Neural cell (in vitro differentiated cells): ENCODE data around the gene ZBTB21. TPM values are rescaled to one million over a fixed set of nuclear protein-coding genes. Genes with fewer than 3 reads are reported as not detected.

ENCODE experiments used
- H2AFZ ChIP-seq: fragments of 200-600, 300-800 bp; sonication (generic), shearing (Covaris generic); 2 replicates; pipeline ENCODE4 v1.6.0; 2014; ENCODE audit warnings: low read depth, mild to moderate bottlenecking, antibody characterized with exemption, low read length, moderate library complexity
- H3F3A ChIP-seq: fragments of 200-600 bp; shearing (Covaris generic); 2 replicates; pipeline ENCODE4 v1.6.1; 2016; ENCODE audit warnings: mild to moderate bottlenecking, moderate library complexity, mixed read lengths, antibody characterized with exemption, low read length; ENCODE audit not compliant: insufficient read depth, poor library complexity, severe bottlenecking
- H3K27ac ChIP-seq: fragments of 200-600, 300-800 bp; sonication (generic), shearing (Covaris generic); 2 replicates; pipeline ENCODE4 v1.5.1; 2014; ENCODE audit warnings: mild to moderate bottlenecking, low read length, moderate library complexity
- H3K27me3 ChIP-seq: fragments of 300-800, 200-600 bp; sonication (generic), shearing (Covaris generic); 2 replicates; pipeline ENCODE4 v1.6.0; 2014; ENCODE audit warnings: mild to moderate bottlenecking, low read depth, low read length, moderate library complexity; ENCODE audit not compliant: insufficient read depth
- H3K36me3 ChIP-seq: fragments of 300-800, 200-600 bp; sonication (generic), shearing (Covaris generic); 2 replicates; pipeline ENCODE4 v1.5.1; 2014; ENCODE audit warnings: mild to moderate bottlenecking, antibody characterized with exemption, low read length, moderate library complexity; ENCODE audit not compliant: insufficient read depth
- H3K4me2 ChIP-seq: fragments of 300-800, 200-600 bp; sonication (generic), shearing (Covaris generic); 2 replicates; pipeline ENCODE4 v1.6.0; 2014; ENCODE audit warnings: mild to moderate bottlenecking, low read length
- H3K4me3 ChIP-seq: fragments of 300-800, 200-600 bp; sonication (generic), shearing (Covaris generic); 2 replicates; pipeline ENCODE4 v1.5.1; 2014; ENCODE audit warnings: mild to moderate bottlenecking, low read length, moderate library complexity
- H3K79me2 ChIP-seq: fragments of 200-600 bp; shearing (Covaris generic); replicated peaks from 2 replicates; pipeline ENCODE4 v1.6.0; 2014; ENCODE audit warnings: mild to moderate bottlenecking, low read length, moderate library complexity; ENCODE audit not compliant: insufficient read depth
- H3K9ac ChIP-seq: fragments of 300-800, 200-600 bp; sonication (generic), shearing (Covaris generic); 2 replicates; pipeline ENCODE4 v1.6.1; 2016; ENCODE audit warnings: mild to moderate bottlenecking, low read length, mixed read lengths
- H3K9me2 ChIP-seq: fragments of 200-600 bp; shearing (Covaris generic); 2 replicates; pipeline ENCODE4 v1.6.1; 2016; ENCODE audit warnings: mild to moderate bottlenecking, low read length, mixed read lengths; ENCODE audit not compliant: insufficient read depth
- H3K9me3 ChIP-seq: fragments of 200-600, 300-800 bp; sonication (generic), shearing (Covaris generic); 2 replicates; pipeline ENCODE4 v1.6.1; 2016; ENCODE audit warnings: mild to moderate bottlenecking, mixed run types, low read length, moderate library complexity, mixed read lengths
- H4K20me1 ChIP-seq: fragments of 200-600 bp; shearing (Covaris generic); 2 replicates; pipeline ENCODE4 v1.6.1; 2016; ENCODE audit warnings: mild to moderate bottlenecking, mixed run types; ENCODE audit not compliant: insufficient read depth
- CTCF ChIP-seq: fragments of 450-650 bp; IDR thresholded peaks from 2 replicates; pipeline ENCODE4 v1.5.1; 2014; ENCODE audit warnings: antibody characterized with exemption, mild to moderate bottlenecking, moderate library complexity; ENCODE audit not compliant: poor library complexity, severe bottlenecking
- EP300 ChIP-seq: fragments of 450-650 bp; conservative IDR thresholded peaks from 2 replicates; pipeline ENCODE4 v1.6.1; 2014; ENCODE audit warnings: antibody characterized with exemption, mild to moderate bottlenecking, moderate library complexity; ENCODE audit not compliant: poor library complexity, severe bottlenecking
- EZH2 ChIP-seq: fragments of 200-600, 300-800 bp; shearing (Covaris generic), sonication (generic); IDR thresholded peaks from 2 replicates; pipeline ENCODE4 v1.6.1; 2014; ENCODE audit warnings: antibody characterized with exemption, low read length, borderline replicate concordance, mild to moderate bottlenecking; ENCODE audit not compliant: insufficient read depth, poor library complexity, severe bottlenecking
- MXI1 ChIP-seq: fragments of 450-650 bp; conservative IDR thresholded peaks from 2 replicates; pipeline ENCODE4 v1.6.1; 2014; ENCODE audit warnings: antibody characterized with exemption, mild to moderate bottlenecking; ENCODE audit not compliant: poor library complexity, severe bottlenecking
- POLR2AphosphoS5 ChIP-seq: IDR thresholded peaks from 2 replicates; pipeline ENCODE4 v1.6.1; 2012
- RAD21 ChIP-seq: fragments of 450-650 bp; conservative IDR thresholded peaks from 2 replicates; pipeline ENCODE4 v1.6.1; 2014; ENCODE audit warnings: antibody characterized with exemption, mild to moderate bottlenecking, moderate library complexity
- REST ChIP-seq: IDR thresholded peaks from 2 replicates; pipeline ENCODE4 v1.6.1; 2012; ENCODE audit warnings: borderline replicate concordance
- SMC3 ChIP-seq: fragments of 450-650 bp; conservative IDR thresholded peaks from 2 replicates; pipeline ENCODE4 v1.6.1; 2014; ENCODE audit warnings: antibody characterized with exemption, mild to moderate bottlenecking, moderate library complexity; ENCODE audit not compliant: poor library complexity
- TAF1 ChIP-seq: IDR thresholded peaks from 2 replicates; pipeline ENCODE4 v1.6.1; 2012; ENCODE audit warnings: low read depth
- polyA plus RNA-seq: library from polyadenylated mRNA; depleted of rRNA; stranded (reverse); fragments of >200 nt; gene quantifications from 2 replicates; pipeline ENCODE4 v1.2.3, GENCODE V29; 2014

ZBTB21 gene
- polyA plus RNA-seq, 1 donor from 2014 or later, result 8.0 TPM

DNA sequence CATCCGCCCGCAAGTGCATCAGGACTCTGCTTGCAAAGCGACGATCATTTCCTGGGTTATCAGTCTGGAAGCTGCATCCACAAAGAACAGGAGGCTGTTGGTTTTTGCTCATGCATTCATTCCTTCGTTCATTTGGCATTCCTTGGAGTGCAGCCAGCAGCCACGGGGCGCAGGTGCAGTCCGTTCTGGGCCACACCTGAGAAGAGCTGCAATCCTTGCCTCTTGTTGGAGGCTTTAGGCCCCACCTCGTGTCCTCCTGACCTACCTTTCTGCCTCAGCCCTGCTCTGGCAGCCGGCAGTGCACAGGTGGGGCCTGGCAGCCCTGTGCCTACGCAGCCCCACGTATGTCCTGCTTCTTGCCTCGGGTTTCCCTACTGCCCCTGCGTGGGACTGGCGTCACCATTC is 36.7 kb downstream of the ZBTB21 start:
- Histone ChIP-seq H3K27me3 (no peaks in the 10 kb centered on the region), H3K4me2 (no peak overlapping the region), H3K9ac (no peak overlapping the region), H3K36me3 (no peaks in the 10 kb centered on the region), H3K9me3 (peaks cover 3% of the 10 kb centered on the region), H4K20me1 (no peaks in the 10 kb centered on the region), H3K79me2 (no peaks in the 10 kb centered on the region), H3F3A (no peaks in the 10 kb centered on the region), H3K27ac (no peak overlapping the region), H3K4me3 (no peak overlapping the region), H2AFZ (no peak overlapping the region), H3K9me2 (no peaks in the 10 kb centered on the region)
- no peak for TF ChIP-seq MXI1
- no peak for TF ChIP-seq RAD21
- no peak for TF ChIP-seq TAF1
- TF ChIP-seq EP300, result no peak
- no peak for TF ChIP-seq CTCF
- no peak for TF ChIP-seq SMC3
- TF ChIP-seq EZH2, result no peak
- no peak for TF ChIP-seq REST
- no peak for TF ChIP-seq POLR2AphosphoS5

- Histone ChIP-seq H3K9me2 (no peaks in the 10 kb centered on the region), H3K36me3 (no peaks in the 10 kb centered on the region), H3F3A (no peaks in the 10 kb centered on the region), H4K20me1 (no peaks in the 10 kb centered on the region), H3K4me3 (no peak overlapping the region), H3K27me3 (no peaks in the 10 kb centered on the region), H3K9ac (no peak overlapping the region), H3K27ac (no peak overlapping the region), H3K79me2 (no peaks in the 10 kb centered on the region), H2AFZ (no peak overlapping the region), H3K9me3 (peaks cover 3% of the 10 kb centered on the region), H3K4me2 (no peak overlapping the region)
- TF ChIP-seq EZH2, result no peak
- TF ChIP-seq TAF1, result no peak
- TF ChIP-seq EP300, result no peak
- no peak for TF ChIP-seq SMC3
- TF ChIP-seq RAD21, result no peak
- TF ChIP-seq REST, result no peak
- no peak for TF ChIP-seq POLR2AphosphoS5
- TF ChIP-seq CTCF, result no peak
- TF ChIP-seq MXI1, result no peak
Observed at GRCh38 chr21:41972511-41973205, 37.5 kb downstream of the ZBTB21 start.
